ENCODE results near the gene LGALS14.

LGALS14 gene

DNA sequence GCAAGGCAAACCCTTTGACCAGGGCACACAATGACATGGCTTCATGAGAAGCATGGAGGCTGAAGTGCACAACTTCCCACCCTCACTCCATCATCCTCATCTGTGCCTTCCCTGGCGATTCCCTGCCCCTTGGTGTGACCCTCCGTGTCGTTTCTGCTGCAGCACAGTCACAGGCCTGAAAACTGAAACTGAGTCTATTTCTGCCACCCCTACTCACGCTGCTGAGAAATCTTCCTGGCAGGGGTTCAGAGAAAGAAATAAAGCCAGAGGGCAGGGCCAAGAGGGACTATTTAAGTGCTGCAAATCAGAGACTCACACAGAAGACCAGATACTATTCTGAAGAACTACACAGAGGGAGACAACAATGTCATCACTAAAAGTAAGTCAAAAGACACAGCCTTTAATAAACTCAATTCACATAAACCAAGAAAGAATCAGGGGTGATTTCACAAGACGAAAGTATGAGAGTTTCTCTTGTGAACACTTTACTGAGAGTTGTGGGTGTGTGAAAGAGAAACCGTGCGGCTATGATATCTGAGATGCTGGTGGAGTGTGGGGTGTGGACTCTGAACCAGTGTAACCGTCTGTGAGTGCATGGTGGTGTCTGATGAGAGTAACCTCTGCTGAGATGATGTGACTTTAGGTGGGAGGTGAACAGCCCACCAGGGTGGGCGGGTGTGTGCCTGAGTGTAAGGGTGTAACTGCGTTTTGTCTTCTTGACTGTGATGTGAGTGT is 25.1 kb upstream of the LGALS14 start:
- Histone ChIP-seq H2BK5ac (ENCODE audit: low read length) (no peak overlapping the region), H3K18ac (ENCODE audit: low read length) (no peak overlapping the region), H3K23ac (ENCODE audit: low read depth, low read length, poor library complexity) (no peak overlapping the region), H3K4me2 (ENCODE audit: insufficient read depth, low read length, poor library complexity, severe bottlenecking) (no peak overlapping the region), H2BK12ac (ENCODE audit: low read length) (no peak overlapping the region), H3K4me1 (ENCODE audit: control insufficient read depth in 2 of 2, insufficient read depth in 1 of 2, low read depth in 1 of 2, low read length in 2 of 2) (no peaks in the 10 kb centered on the region), H3K4ac (ENCODE audit: low read length) (no peak overlapping the region), H4K91ac (ENCODE audit: low read depth, low read length, poor library complexity) (no peak overlapping the region), H2AFZ (ENCODE audit: low read length) (no peak overlapping the region), H3K27ac (replicated peaks; ENCODE audit: low read length) (no peak overlapping the region), H3K36me3 (replicated peaks in 1 of 2; ENCODE audit: control insufficient read depth in 2 of 2, insufficient read depth in 2 of 2, low read length in 2 of 2) (no peaks in the 10 kb centered on the region), H2BK120ac (ENCODE audit: low read depth, low read length) (no peak overlapping the region), H2AK5ac (ENCODE audit: low read depth, low read length) (no peak overlapping the region), H3K27me3 (ENCODE audit: control insufficient read depth in 3 of 3, insufficient read depth in 3 of 3, low read depth in 1 of 3, low read length in 3 of 3) (peaks cover 0 to 19% (median 0%) of the 10 kb centered on the region in 3 experiments), H2BK15ac (ENCODE audit: low read length) (no peak overlapping the region), H3K4me3 (ENCODE audit: low read length in 2 of 2) (peak overlapping the region in 1 of 2 donors; percentile 17), H4K8ac (ENCODE audit: low read depth, low read length) (peak overlapping the region; percentile 78), H3K79me1 (ENCODE audit: low read depth, low read length) (no peaks in the 10 kb centered on the region), H3K9ac (ENCODE audit: low read depth, low read length, poor library complexity) (peak overlapping the region; percentile 63), H3K14ac (ENCODE audit: low read length) (no peak overlapping the region), H3K9me3 (replicated peaks in 1 of 2; ENCODE audit: control insufficient read depth in 2 of 2, insufficient read depth in 1 of 2, low read depth in 1 of 2, low read length in 2 of 2) (no peaks in the 10 kb centered on the region)
- no peak for DNase-seq (ENCODE audit: low spot score)
- no CpG with 5 or more reads among the region's 10 CpGs for WGBS, 2 donors (ENCODE audit: extremely low coverage in 2 of 2, insufficient read length in 2 of 2, insufficient replicate concordance in 1 of 2)

DNA sequence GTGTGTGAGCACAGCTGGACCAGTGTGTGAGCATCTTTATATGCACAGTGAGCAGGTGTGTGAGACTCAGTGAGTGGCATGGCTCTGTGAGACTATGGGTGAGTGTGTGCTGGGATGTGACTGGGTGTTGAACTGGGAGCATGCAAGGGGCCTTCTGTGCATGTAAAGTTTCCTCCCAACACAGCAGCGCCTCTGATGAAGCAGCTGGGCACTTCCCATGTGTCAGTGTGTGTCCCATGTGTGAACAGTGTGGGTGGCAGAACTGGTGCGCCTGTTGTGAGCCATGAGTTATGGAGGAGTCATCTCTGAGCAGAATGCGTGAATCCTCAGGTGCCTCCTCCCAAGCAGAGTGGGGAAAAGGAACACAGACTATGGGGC is 24.5 kb upstream of the LGALS14 start:
- no peak overlapping the region for H4K91ac ChIP-seq (ENCODE audit: low read depth, low read length, poor library complexity)
- H2BK120ac ChIP-seq (ENCODE audit: low read depth, low read length) = no peak overlapping the region
- H3K4me1 ChIP-seq (ENCODE audit: control insufficient read depth in 2 of 2, insufficient read depth in 1 of 2, low read depth in 1 of 2, low read length in 2 of 2) = no peaks in the 10 kb centered on the region
- no peak overlapping the region for H3K14ac ChIP-seq (ENCODE audit: low read length)
- no peak for DNase-seq (ENCODE audit: low spot score)
- H2BK5ac ChIP-seq (ENCODE audit: low read length) = no peak overlapping the region
- H3K4ac ChIP-seq (ENCODE audit: low read length) = peak overlapping the region; percentile 57
- H3K4me2 ChIP-seq (ENCODE audit: insufficient read depth, low read length, poor library complexity, severe bottlenecking) = no peak overlapping the region
- H3K18ac ChIP-seq (ENCODE audit: low read length) = no peak overlapping the region
- no peak overlapping the region for H2AFZ ChIP-seq (ENCODE audit: low read length)
- H2AK5ac ChIP-seq (ENCODE audit: low read depth, low read length) = no peak overlapping the region
- no peak overlapping the region for H3K23ac ChIP-seq (ENCODE audit: low read depth, low read length, poor library complexity)
- no peak overlapping the region for H3K27ac ChIP-seq (replicated peaks; ENCODE audit: low read length)
- H3K27me3 ChIP-seq (ENCODE audit: control insufficient read depth in 3 of 3, insufficient read depth in 3 of 3, low read depth in 1 of 3, low read length in 3 of 3) = peaks cover 0 to 19% (median 0%) of the 10 kb centered on the region in 3 experiments
- no CpG with 5 or more reads among the region's 3 CpGs for WGBS, 2 donors (ENCODE audit: extremely low coverage in 2 of 2, insufficient read length in 2 of 2, insufficient replicate concordance in 1 of 2)
- no peak overlapping the region for H3K4me3 ChIP-seq (ENCODE audit: low read length in 2 of 2)
- no peaks in the 10 kb centered on the region for H3K9me3 ChIP-seq (replicated peaks in 1 of 2; ENCODE audit: control insufficient read depth in 2 of 2, insufficient read depth in 1 of 2, low read depth in 1 of 2, low read length in 2 of 2)
- H2BK12ac ChIP-seq (ENCODE audit: low read length) = no peak overlapping the region
- no peaks in the 10 kb centered on the region for H3K79me1 ChIP-seq (ENCODE audit: low read depth, low read length)
- H3K9ac ChIP-seq (ENCODE audit: low read depth, low read length, poor library complexity) = no peak overlapping the region
- H3K36me3 ChIP-seq (replicated peaks in 1 of 2; ENCODE audit: control insufficient read depth in 2 of 2, insufficient read depth in 2 of 2, low read length in 2 of 2) = no peaks in the 10 kb centered on the region
- peak overlapping the region; percentile 78 for H4K8ac ChIP-seq (ENCODE audit: low read depth, low read length)
- H2BK15ac ChIP-seq (ENCODE audit: low read length) = no peak overlapping the region

DNA sequence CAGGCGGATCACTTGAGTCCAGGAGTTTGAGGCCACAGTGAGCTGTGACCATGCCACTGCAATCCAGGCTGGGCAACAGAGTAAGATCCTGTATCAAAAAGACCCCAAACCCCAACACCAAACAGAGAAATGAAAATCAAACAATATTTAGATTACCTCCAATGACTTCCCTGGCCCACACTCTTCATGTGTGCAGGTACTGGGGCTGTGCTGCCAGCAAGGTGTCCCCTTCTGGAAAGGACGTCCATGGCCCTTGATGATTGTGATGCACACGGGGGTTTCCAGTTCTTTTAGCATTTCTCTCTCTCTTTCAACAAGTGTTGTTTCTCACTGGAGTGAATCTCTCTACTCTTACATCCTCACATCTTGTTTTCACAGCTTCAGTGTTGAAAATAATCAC is 23.7 kb upstream of the LGALS14 start:
- Histone ChIP-seq H4K8ac (ENCODE audit: low read depth, low read length) (no peak overlapping the region), H4K91ac (ENCODE audit: low read depth, low read length, poor library complexity) (no peak overlapping the region), H3K27ac (replicated peaks; ENCODE audit: low read length) (no peak overlapping the region), H2AFZ (ENCODE audit: low read length) (no peak overlapping the region), H2BK12ac (ENCODE audit: low read length) (no peak overlapping the region), H2BK5ac (ENCODE audit: low read length) (no peak overlapping the region), H3K9ac (ENCODE audit: low read depth, low read length, poor library complexity) (no peak overlapping the region), H3K4me2 (ENCODE audit: insufficient read depth, low read length, poor library complexity, severe bottlenecking) (no peak overlapping the region), H3K9me3 (replicated peaks in 1 of 2; ENCODE audit: control insufficient read depth in 2 of 2, insufficient read depth in 1 of 2, low read depth in 1 of 2, low read length in 2 of 2) (no peaks in the 10 kb centered on the region), H3K4me3 (ENCODE audit: low read length in 2 of 2) (no peak overlapping the region), H3K23ac (ENCODE audit: low read depth, low read length, poor library complexity) (no peak overlapping the region), H2BK120ac (ENCODE audit: low read depth, low read length) (no peak overlapping the region), H2BK15ac (ENCODE audit: low read length) (no peak overlapping the region), H2AK5ac (ENCODE audit: low read depth, low read length) (no peak overlapping the region), H3K4ac (ENCODE audit: low read length) (no peak overlapping the region), H3K18ac (ENCODE audit: low read length) (no peak overlapping the region), H3K27me3 (ENCODE audit: control insufficient read depth in 3 of 3, insufficient read depth in 3 of 3, low read depth in 1 of 3, low read length in 3 of 3) (peaks cover 0 to 19% (median 0%) of the 10 kb centered on the region in 3 experiments), H3K14ac (ENCODE audit: low read length) (no peak overlapping the region), H3K79me1 (ENCODE audit: low read depth, low read length) (no peaks in the 10 kb centered on the region), H3K36me3 (replicated peaks in 1 of 2; ENCODE audit: control insufficient read depth in 2 of 2, insufficient read depth in 2 of 2, low read length in 2 of 2) (no peaks in the 10 kb centered on the region), H3K4me1 (ENCODE audit: control insufficient read depth in 2 of 2, insufficient read depth in 1 of 2, low read depth in 1 of 2, low read length in 2 of 2) (no peaks in the 10 kb centered on the region)
- no CpG with 5 or more reads among the region's 3 CpGs for WGBS, 2 donors (ENCODE audit: extremely low coverage in 2 of 2, insufficient read length in 2 of 2, insufficient replicate concordance in 1 of 2)
- DNase-seq (ENCODE audit: low spot score) = no peak

GRCh38 chr19:39681416-39681815 is 22.9 kb upstream of the LGALS14 start:
- no peak overlapping the region for H3K23ac ChIP-seq (ENCODE audit: low read depth, low read length, poor library complexity)
- H3K18ac ChIP-seq (ENCODE audit: low read length) = no peak overlapping the region
- no peaks in the 10 kb centered on the region for H3K4me1 ChIP-seq (ENCODE audit: control insufficient read depth in 2 of 2, insufficient read depth in 1 of 2, low read depth in 1 of 2, low read length in 2 of 2)
- no peak overlapping the region for H2BK120ac ChIP-seq (ENCODE audit: low read depth, low read length)
- H2BK5ac ChIP-seq (ENCODE audit: low read length) = no peak overlapping the region
- no peaks in the 10 kb centered on the region for H3K36me3 ChIP-seq (replicated peaks in 1 of 2; ENCODE audit: control insufficient read depth in 2 of 2, insufficient read depth in 2 of 2, low read length in 2 of 2)
- H2BK15ac ChIP-seq (ENCODE audit: low read length) = no peak overlapping the region
- H3K9me3 ChIP-seq (replicated peaks in 1 of 2; ENCODE audit: control insufficient read depth in 2 of 2, insufficient read depth in 1 of 2, low read depth in 1 of 2, low read length in 2 of 2) = no peaks in the 10 kb centered on the region
- H2BK12ac ChIP-seq (ENCODE audit: low read length) = no peak overlapping the region
- H3K4ac ChIP-seq (ENCODE audit: low read length) = no peak overlapping the region
- peaks cover 0 to 18% (median 0%) of the 10 kb centered on the region in 3 experiments for H3K27me3 ChIP-seq (ENCODE audit: control insufficient read depth in 3 of 3, insufficient read depth in 3 of 3, low read depth in 1 of 3, low read length in 3 of 3)
- H3K79me1 ChIP-seq (ENCODE audit: low read depth, low read length) = no peaks in the 10 kb centered on the region
- H4K8ac ChIP-seq (ENCODE audit: low read depth, low read length) = no peak overlapping the region
- no peak overlapping the region for H3K9ac ChIP-seq (ENCODE audit: low read depth, low read length, poor library complexity)
- DNase-seq (ENCODE audit: low spot score) = no peak
- WGBS, 2 donors (ENCODE audit: extremely low coverage in 2 of 2, insufficient read length in 2 of 2, insufficient replicate concordance in 1 of 2) = no CpG with 5 or more reads among the region's 5 CpGs
- no peak overlapping the region for H3K4me2 ChIP-seq (ENCODE audit: insufficient read depth, low read length, poor library complexity, severe bottlenecking)
- no peak overlapping the region for H3K4me3 ChIP-seq (ENCODE audit: low read length in 2 of 2)
- H4K91ac ChIP-seq (ENCODE audit: low read depth, low read length, poor library complexity) = no peak overlapping the region
- H2AFZ ChIP-seq (ENCODE audit: low read length) = no peak overlapping the region
- no peak overlapping the region for H3K14ac ChIP-seq (ENCODE audit: low read length)
- H3K27ac ChIP-seq (replicated peaks; ENCODE audit: low read length) = no peak overlapping the region
- no peak overlapping the region for H2AK5ac ChIP-seq (ENCODE audit: low read depth, low read length)

Measured in neuronal stem cell (in vitro differentiated cells).